GM21447 (cell line): ENCODE measurements around the gene PRKACA.
"Not testable (repeated sequence)": the region's sequence is repeated elsewhere in the genome, so short reads cannot be mapped to it uniquely, and the experiment has no call there.

Experiments
- ATAC-seq: cut with Tn5 transposase; IDR thresholded peaks from one replicate; pipeline ENCODE4 v1.9.1; 2021; ENCODE audit not compliant: unreplicated experiment

The PRKACA gene

GRCh38 chr19:14148751-14149410 lies 31.3 kb upstream of the PRKACA start:
- ATAC-seq = no peak

GRCh38 chr19:14147797-14148605 lies 30.4 kb upstream of the PRKACA start:
- ATAC-seq = no peak

DNA sequence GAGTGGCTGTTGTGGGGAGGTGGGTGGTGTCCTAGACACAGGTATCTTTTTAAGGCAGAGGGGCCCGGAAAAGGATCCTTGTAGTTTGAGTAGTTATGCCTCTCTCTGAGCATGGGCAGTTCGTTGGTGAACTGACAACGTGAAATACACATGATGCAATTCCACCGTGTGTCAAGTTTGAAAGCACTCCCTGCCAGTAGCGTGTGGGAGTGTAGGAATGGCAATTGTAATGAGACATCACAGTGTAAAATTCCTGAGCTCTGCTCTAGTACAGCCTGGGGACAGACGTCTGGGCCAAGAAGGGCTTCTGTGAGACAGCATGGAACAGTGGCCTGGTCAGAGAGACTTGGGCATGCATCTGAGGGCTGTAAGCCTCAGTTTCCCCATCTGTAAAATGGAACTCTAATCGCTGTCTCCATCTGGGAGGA lies 29.2 kb upstream of the PRKACA start:
- no peak for ATAC-seq

- not testable (repeated sequence) for ATAC-seq
Observed at GRCh38 chr19:14146169-14146568, 28.6 kb upstream of the PRKACA start.

GRCh38 chr19:14145381-14145780 lies 27.8 kb upstream of the PRKACA start:
- no peak for ATAC-seq

- no peak for ATAC-seq
Observed at GRCh38 chr19:14142262-14143190, 25.0 kb upstream of the PRKACA start.

DNA sequence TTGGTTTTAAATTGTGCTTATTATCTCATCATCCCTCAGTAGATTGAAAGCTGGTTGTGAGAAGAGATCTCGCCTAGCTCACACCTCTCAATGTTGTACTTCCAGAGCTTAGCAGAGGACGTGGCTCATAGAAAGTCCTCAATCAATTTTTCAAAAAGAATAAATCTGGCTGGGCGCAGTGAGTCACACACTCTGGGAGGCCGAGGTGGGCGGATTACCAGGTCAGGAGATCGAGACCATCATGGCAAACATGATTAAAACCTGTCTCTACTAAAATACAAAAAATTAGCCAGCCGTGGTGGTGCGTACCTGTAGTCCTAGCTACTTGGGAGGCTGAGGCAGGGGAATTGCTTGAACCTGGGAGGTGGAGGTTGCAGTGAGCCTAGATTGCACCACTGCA lies 23.5 kb upstream of the PRKACA start:
- ATAC-seq = no peak

GRCh38 chr19:14139944-14140343 lies 22.4 kb upstream of the PRKACA start:
- ATAC-seq = no peak

- ATAC-seq = no peak
Observed at GRCh38 chr19:14138576-14139265, 21.2 kb upstream of the PRKACA start.

- ATAC-seq = peak; percentile 72
Observed at GRCh38 chr19:14136509-14137281, 19.1 kb upstream of the PRKACA start, which contains the start of gene ASF1B. ASF1B (minus strand) TSS chr19:14136589; CDS start chr19:14136456, 133 bp downstream.

- ATAC-seq = no peak
Observed at GRCh38 chr19:14135985-14136508, 18.5 kb upstream of the PRKACA start.

DNA sequence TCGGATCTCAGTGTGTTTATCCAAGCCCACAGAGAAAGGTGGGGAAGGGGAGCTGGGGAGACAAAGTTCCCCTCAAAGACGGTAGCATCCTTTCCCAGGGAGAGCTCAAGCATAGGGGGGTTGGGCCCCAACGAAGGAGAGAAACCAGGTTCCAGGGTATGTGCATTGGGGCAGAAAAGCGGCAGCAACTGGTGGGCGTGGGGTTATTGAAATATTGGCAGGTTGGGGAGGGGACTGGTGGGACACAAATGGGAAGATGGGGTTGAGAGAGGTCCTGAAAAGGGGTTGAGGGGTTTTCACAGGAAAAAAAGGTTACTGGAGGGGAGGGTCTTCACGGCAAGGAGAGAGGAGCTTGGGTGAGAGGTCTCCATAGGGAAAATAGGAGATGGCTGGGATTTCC lies 17.8 kb upstream of the PRKACA start:
- ATAC-seq = no peak

GRCh38 chr19:14127929-14128509 lies 10.5 kb upstream of the PRKACA start:
- ATAC-seq = no peak

- no peak for ATAC-seq
Observed at GRCh38 chr19:14127176-14127575, 9.6 kb upstream of the PRKACA start.

DNA sequence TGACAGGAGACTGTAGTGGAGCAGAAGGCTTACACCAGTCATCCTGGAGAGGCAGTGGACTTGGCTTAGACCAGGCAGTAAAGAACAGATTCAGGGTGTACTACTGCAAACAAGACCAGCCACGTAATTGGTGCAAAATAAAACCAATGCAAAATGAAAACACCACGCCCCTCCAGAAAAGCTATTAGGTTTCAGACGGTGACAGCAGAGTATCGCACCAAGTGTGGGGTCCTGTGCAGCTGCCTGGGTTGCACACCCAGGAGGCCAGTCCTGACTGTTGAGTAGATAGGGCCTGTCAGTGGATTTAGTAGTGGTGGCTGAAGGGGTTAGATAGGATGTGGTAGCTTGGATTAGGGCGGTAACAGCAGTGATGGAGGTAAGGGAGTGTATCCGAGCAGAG lies 5.4 kb upstream of the PRKACA start:
- no peak for ATAC-seq

DNA sequence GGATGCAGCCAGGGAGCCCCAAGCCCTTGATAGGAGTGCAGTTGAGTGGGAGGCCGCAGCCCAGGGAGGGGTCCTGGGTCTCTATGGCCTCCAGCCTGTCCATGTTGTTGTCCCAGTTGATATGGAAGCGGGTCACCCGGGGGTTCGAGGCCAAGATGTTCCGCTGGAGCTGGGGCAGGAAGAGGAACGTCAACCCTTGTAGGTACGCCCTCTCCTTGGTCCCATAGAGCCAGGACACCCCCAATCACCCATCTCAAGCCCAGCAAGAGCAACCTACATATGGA lies 2.9 kb upstream of the PRKACA start:
- ATAC-seq = no peak

DNA sequence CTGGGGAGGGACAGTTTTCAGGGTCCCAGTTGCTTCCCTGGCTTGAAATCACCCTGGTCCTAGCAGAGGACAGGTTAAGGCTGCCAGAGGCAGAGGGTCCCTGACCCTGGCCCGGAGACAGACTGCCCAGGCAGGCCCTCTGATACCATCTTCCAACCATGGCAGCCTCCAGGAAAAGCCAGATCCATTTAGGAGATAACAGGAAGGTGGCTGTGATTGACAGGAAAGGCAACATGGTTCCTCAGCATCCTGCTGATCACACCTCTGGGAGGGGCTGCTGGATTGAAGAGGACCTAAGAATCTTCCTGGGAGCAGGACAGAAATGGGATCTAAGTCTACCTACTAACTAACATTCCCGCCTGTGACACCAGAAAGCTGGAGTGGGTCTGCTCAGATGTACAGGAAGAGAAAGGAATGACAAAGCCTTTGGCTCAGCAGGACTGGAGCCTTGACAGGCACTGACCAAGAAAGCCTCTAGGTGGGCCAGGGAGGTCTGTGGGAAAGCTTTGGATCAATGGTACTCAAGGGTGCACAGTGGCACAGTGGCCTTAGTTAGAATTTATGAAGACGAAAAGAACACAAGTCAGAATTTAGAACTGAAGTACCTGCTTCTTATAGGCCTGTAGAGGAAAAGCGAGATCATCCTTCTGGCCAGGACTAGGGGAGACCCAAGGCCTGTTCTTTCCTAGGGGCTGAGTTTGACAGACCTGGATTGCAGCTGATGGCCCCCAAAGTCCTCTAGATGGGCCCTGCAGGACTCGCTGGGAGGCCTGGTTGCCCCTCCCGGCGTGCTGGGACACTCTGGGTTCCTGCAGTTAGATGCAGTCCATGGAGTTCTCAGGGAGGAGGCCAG lies 2.3 kb upstream of the PRKACA start:
- no peak for ATAC-seq

DNA sequence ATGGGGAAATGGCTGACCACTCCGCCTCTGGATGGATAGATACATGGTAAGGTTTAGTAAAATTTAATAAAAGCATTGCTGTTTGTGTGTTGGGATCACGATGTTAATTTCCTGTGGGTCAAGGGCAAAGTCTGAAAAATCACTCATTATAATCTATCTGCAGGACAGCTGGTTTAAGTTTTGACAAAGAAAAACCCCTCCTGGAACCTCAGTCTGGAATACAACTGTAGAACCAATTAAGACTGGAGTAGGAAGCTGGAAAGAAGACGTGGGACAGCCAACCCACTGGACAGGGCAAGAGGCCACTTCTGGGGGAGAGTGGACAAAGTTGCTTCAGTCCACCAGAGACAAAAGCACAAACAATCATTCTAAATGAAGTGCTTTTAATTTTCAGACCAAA lies 1.6 kb upstream of the PRKACA start:
- no peak for ATAC-seq
